HEK293 (cell line): ENCODE results near the gene ZNF121.
A peak's percentile ranks its signal among the peaks of the same experiment; 100 is the strongest.

Experiments
- GLI2 ChIP-seq: fragments of 450-650 bp; formaldehyde crosslinking; IDR thresholded peaks from 2 replicates; pipeline ENCODE4; 2017; ENCODE audit warnings: missing biosample characterization, missing genetic modification characterization, low read depth, borderline replicate concordance
- GLIS1 ChIP-seq: fragments of 450-650 bp; formaldehyde crosslinking; IDR thresholded peaks from 2 replicates; pipeline ENCODE4 v1.5.1; 2016; ENCODE audit warnings: missing biosample characterization, missing genetic modification characterization
- KLF10 ChIP-seq: fragments of 450-650 bp; IDR thresholded peaks from 2 replicates; pipeline ENCODE4 v1.5.1; 2018; ENCODE audit warnings: missing biosample characterization, mild to moderate bottlenecking, missing genetic modification characterization
- KLF8 ChIP-seq: fragments of 450-650 bp; formaldehyde crosslinking; IDR thresholded peaks from 2 replicates; pipeline ENCODE4 v1.5.1; 2016; ENCODE audit warnings: missing biosample characterization, missing genetic modification characterization
- MZF1 ChIP-seq: fragments of 450-650 bp; formaldehyde crosslinking; IDR thresholded peaks from 2 replicates; pipeline ENCODE4 v1.5.1; 2017; ENCODE audit warnings: missing biosample characterization, missing genetic modification characterization, borderline replicate concordance
- SETDB1 ChIP-seq: IDR thresholded peaks from one replicate; pipeline ENCODE4 v1.6.1; 2017; ENCODE audit warnings: mild to moderate bottlenecking, low read length, moderate library complexity, mixed read lengths; ENCODE audit not compliant: insufficient read length
- TRIM28 ChIP-seq: IDR thresholded peaks from 2 replicates; pipeline ENCODE4 v1.6.1; 2011; ENCODE audit warnings: low read length, control low read depth, borderline replicate concordance
- ZNF155 ChIP-seq: fragments of 450-650 bp; formaldehyde crosslinking; IDR thresholded peaks from 2 replicates; pipeline ENCODE4 v1.5.1; 2016; ENCODE audit warnings: missing biosample characterization, missing genetic modification characterization
- ZNF174 ChIP-seq: fragments of 450-650 bp; formaldehyde crosslinking; IDR thresholded peaks from 2 replicates; pipeline ENCODE4 v1.5.0; 2017; ENCODE audit warnings: missing biosample characterization, mild to moderate bottlenecking, missing genetic modification characterization
- ZNF19 ChIP-seq: fragments of 450-650 bp; formaldehyde crosslinking; IDR thresholded peaks from 2 replicates; pipeline ENCODE4; 2016; ENCODE audit warnings: missing biosample characterization, missing genetic modification characterization, low read depth
- ZNF214 ChIP-seq: fragments of 450-650 bp; formaldehyde crosslinking; IDR thresholded peaks from 2 replicates; pipeline ENCODE4 v1.5.1; 2017; ENCODE audit warnings: missing biosample characterization, mild to moderate bottlenecking, missing genetic modification characterization, borderline replicate concordance
- ZNF239 ChIP-seq: fragments of 450-650 bp; formaldehyde crosslinking; IDR thresholded peaks from 2 replicates; pipeline ENCODE4 v1.5.1; 2016; ENCODE audit warnings: missing biosample characterization, missing genetic modification characterization
- ZNF335 ChIP-seq: fragments of 450-650 bp; formaldehyde crosslinking; conservative IDR thresholded peaks from 2 replicates; pipeline ENCODE4 v1.5.1; 2016; ENCODE audit warnings: missing biosample characterization, missing genetic modification characterization
- ZNF341 ChIP-seq: fragments of 450-650 bp; formaldehyde crosslinking; IDR thresholded peaks from 2 replicates; pipeline ENCODE4; 2016; ENCODE audit warnings: low read depth, missing biosample characterization, missing genetic modification characterization
- ZNF37A ChIP-seq: fragments of 450-650 bp; IDR thresholded peaks from 2 replicates; pipeline ENCODE4 v1.5.1; 2018; ENCODE audit warnings: missing biosample characterization, missing genetic modification characterization
- ZNF423 ChIP-seq: fragments of 450-650 bp; formaldehyde crosslinking; IDR thresholded peaks from 2 replicates; pipeline ENCODE4 v1.5.1; 2016; ENCODE audit warnings: missing biosample characterization, missing genetic modification characterization
- ZNF501 ChIP-seq: fragments of 450-650 bp; formaldehyde crosslinking; IDR thresholded peaks from 2 replicates; pipeline ENCODE4 v1.5.1; 2016; ENCODE audit warnings: missing biosample characterization, missing genetic modification characterization
- ZNF521 ChIP-seq: fragments of 450-650 bp; formaldehyde crosslinking; IDR thresholded peaks from 2 replicates; pipeline ENCODE4 v1.5.1; 2017; ENCODE audit warnings: missing biosample characterization, mild to moderate bottlenecking, missing genetic modification characterization
- ZNF549 ChIP-seq: fragments of 450-650 bp; IDR thresholded peaks from 2 replicates; pipeline ENCODE4 v1.5.1; 2018; ENCODE audit warnings: missing biosample characterization, missing genetic modification characterization, mild to moderate bottlenecking, inconsistent platforms, moderate library complexity
- ZNF561 ChIP-seq: fragments of 450-650 bp; IDR thresholded peaks from 2 replicates; pipeline ENCODE4 v1.5.1; 2018; ENCODE audit warnings: missing biosample characterization, missing genetic modification characterization, borderline replicate concordance
- ZNF596 ChIP-seq: fragments of 450-650 bp; IDR thresholded peaks from 2 replicates; pipeline ENCODE4 v1.5.0; 2018; ENCODE audit warnings: missing biosample characterization, mild to moderate bottlenecking, missing genetic modification characterization, moderate library complexity
- ZNF621 ChIP-seq: fragments of 450-650 bp; formaldehyde crosslinking; IDR thresholded peaks from 2 replicates; pipeline ENCODE4 v1.5.1; 2017; ENCODE audit warnings: missing biosample characterization, missing genetic modification characterization
- ZNF830 ChIP-seq: fragments of 450-650 bp; IDR thresholded peaks from 2 replicates; pipeline ENCODE4 v1.5.0; 2018; ENCODE audit warnings: missing biosample characterization, missing genetic modification characterization, low read depth, mild to moderate bottlenecking, moderate library complexity
- TF ChIP-seq, protein P1 (sequence below): fragments of 450-650 bp; formaldehyde crosslinking; IDR thresholded peaks from 2 replicates; pipeline ENCODE4 v1.5.1; 2016; ENCODE audit warnings: missing biosample characterization, missing genetic modification characterization
- TF ChIP-seq, protein P2 (sequence below): fragments of 450-650 bp; formaldehyde crosslinking; IDR thresholded peaks from 2 replicates; pipeline ENCODE4 v1.5.1; 2016; ENCODE audit warnings: missing biosample characterization, missing genetic modification characterization
- TF ChIP-seq, protein P3 (sequence below): fragments of 450-650 bp; formaldehyde crosslinking; IDR thresholded peaks from 2 replicates; pipeline ENCODE4 v1.5.1; 2016; ENCODE audit warnings: missing biosample characterization, missing genetic modification characterization, low read depth
- TF ChIP-seq, protein P4 (sequence below): fragments of 450-650 bp; formaldehyde crosslinking; conservative IDR thresholded peaks from 2 replicates; pipeline ENCODE4 v1.5.1; 2016; ENCODE audit warnings: low read depth, missing biosample characterization, missing genetic modification characterization
- TF ChIP-seq, protein P5 (sequence below): fragments of 450-650 bp; formaldehyde crosslinking; IDR thresholded peaks from 2 replicates; pipeline ENCODE4 v1.5.1; 2016; ENCODE audit warnings: missing biosample characterization, missing genetic modification characterization

The ZNF121 gene

GRCh38 chr19:9538183-9539058, 45.9 kb downstream of the ZNF121 start, which contains the start of gene ZNF426 (continued):
- TF ChIP-seq, protein P1, sequence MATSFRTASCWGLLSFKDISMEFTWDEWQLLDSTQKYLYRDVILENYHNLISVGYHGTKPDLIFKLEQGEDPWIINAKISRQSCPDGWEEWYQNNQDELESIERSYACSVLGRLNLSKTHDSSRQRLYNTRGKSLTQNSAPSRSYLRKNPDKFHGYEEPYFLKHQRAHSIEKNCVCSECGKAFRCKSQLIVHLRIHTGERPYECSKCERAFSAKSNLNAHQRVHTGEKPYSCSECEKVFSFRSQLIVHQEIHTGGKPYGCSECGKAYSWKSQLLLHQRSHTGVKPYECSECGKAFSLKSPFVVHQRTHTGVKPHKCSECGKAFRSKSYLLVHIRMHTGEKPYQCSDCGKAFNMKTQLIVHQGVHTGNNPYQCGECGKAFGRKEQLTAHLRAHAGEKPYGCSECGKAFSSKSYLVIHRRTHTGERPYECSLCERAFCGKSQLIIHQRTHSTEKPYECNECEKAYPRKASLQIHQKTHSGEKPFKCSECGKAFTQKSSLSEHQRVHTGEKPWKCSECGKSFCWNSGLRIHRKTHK (tag by site-specific recombination): no peak
- TF ChIP-seq ZNF596 (tag by site-specific recombination) (no peak), ZNF239 (no peak), MZF1 (tag by site-specific recombination) (no peak), GLIS1 (tag by site-specific recombination) (peak; percentile 51), ZNF561 (tag by site-specific recombination) (peak; percentile 66; the same call in 1 of the 2 replicates), ZNF549 (tag by site-specific recombination) (no peak), ZNF830 (tag by site-specific recombination) (no peak), KLF8 (tag by site-specific recombination) (peak; percentile 51; the same call in 1 of the 2 replicates), SETDB1 (peak; percentile 56), GLI2 (tag by site-specific recombination) (no peak), ZNF621 (tag by site-specific recombination) (no peak), ZNF423 (tag by site-specific recombination) (no peak), TRIM28 (peak; percentile 70; the same call in 1 of the 2 replicates), ZNF341 (0 out of 2 replicates have a peak, but pooled peaks have one; percentile 24), ZNF521 (no peak), ZNF214 (no peak), ZNF501 (tag by site-specific recombination) (no peak), ZNF37A (tag by site-specific recombination) (no peak), ZNF19 (tag by site-specific recombination) (no peak), ZNF335 (peak; percentile 85), KLF10 (no peak), ZNF174 (no peak), ZNF155 (tag by site-specific recombination) (no peak)
- TF ChIP-seq, protein P2, sequence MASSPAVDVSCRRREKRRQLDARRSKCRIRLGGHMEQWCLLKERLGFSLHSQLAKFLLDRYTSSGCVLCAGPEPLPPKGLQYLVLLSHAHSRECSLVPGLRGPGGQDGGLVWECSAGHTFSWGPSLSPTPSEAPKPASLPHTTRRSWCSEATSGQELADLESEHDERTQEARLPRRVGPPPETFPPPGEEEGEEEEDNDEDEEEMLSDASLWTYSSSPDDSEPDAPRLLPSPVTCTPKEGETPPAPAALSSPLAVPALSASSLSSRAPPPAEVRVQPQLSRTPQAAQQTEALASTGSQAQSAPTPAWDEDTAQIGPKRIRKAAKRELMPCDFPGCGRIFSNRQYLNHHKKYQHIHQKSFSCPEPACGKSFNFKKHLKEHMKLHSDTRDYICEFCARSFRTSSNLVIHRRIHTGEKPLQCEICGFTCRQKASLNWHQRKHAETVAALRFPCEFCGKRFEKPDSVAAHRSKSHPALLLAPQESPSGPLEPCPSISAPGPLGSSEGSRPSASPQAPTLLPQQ (tag by site-specific recombination): peak; percentile 80
- TF ChIP-seq, protein P3, sequence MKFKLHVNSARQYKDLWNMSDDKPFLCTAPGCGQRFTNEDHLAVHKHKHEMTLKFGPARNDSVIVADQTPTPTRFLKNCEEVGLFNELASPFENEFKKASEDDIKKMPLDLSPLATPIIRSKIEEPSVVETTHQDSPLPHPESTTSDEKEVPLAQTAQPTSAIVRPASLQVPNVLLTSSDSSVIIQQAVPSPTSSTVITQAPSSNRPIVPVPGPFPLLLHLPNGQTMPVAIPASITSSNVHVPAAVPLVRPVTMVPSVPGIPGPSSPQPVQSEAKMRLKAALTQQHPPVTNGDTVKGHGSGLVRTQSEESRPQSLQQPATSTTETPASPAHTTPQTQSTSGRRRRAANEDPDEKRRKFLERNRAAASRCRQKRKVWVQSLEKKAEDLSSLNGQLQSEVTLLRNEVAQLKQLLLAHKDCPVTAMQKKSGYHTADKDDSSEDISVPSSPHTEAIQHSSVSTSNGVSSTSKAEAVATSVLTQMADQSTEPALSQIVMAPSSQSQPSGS (tag by site-specific recombination): peak; percentile 98
- TF ChIP-seq, protein P4, sequence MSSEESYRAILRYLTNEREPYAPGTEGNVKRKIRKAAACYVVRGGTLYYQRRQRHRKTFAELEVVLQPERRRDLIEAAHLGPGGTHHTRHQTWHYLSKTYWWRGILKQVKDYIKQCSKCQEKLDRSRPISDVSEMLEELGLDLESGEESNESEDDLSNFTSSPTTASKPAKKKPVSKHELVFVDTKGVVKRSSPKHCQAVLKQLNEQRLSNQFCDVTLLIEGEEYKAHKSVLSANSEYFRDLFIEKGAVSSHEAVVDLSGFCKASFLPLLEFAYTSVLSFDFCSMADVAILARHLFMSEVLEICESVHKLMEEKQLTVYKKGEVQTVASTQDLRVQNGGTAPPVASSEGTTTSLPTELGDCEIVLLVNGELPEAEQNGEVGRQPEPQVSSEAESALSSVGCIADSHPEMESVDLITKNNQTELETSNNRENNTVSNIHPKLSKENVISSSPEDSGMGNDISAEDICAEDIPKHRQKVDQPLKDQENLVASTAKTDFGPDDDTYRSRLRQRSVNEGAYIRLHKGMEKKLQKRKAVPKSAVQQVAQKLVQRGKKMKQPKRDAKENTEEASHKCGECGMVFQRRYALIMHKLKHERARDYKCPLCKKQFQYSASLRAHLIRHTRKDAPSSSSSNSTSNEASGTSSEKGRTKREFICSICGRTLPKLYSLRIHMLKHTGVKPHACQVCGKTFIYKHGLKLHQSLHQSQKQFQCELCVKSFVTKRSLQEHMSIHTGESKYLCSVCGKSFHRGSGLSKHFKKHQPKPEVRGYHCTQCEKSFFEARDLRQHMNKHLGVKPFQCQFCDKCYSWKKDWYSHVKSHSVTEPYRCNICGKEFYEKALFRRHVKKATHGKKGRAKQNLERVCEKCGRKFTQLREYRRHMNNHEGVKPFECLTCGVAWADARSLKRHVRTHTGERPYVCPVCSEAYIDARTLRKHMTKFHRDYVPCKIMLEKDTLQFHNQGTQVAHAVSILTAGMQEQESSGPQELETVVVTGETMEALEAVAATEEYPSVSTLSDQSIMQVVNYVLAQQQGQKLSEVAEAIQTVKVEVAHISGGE (tag by site-specific recombination): peak; percentile 17; the same call in 1 of the 2 replicates
- TF ChIP-seq, protein P5, sequence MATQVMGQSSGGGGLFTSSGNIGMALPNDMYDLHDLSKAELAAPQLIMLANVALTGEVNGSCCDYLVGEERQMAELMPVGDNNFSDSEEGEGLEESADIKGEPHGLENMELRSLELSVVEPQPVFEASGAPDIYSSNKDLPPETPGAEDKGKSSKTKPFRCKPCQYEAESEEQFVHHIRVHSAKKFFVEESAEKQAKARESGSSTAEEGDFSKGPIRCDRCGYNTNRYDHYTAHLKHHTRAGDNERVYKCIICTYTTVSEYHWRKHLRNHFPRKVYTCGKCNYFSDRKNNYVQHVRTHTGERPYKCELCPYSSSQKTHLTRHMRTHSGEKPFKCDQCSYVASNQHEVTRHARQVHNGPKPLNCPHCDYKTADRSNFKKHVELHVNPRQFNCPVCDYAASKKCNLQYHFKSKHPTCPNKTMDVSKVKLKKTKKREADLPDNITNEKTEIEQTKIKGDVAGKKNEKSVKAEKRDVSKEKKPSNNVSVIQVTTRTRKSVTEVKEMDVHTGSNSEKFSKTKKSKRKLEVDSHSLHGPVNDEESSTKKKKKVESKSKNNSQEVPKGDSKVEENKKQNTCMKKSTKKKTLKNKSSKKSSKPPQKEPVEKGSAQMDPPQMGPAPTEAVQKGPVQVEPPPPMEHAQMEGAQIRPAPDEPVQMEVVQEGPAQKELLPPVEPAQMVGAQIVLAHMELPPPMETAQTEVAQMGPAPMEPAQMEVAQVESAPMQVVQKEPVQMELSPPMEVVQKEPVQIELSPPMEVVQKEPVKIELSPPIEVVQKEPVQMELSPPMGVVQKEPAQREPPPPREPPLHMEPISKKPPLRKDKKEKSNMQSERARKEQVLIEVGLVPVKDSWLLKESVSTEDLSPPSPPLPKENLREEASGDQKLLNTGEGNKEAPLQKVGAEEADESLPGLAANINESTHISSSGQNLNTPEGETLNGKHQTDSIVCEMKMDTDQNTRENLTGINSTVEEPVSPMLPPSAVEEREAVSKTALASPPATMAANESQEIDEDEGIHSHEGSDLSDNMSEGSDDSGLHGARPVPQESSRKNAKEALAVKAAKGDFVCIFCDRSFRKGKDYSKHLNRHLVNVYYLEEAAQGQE: no peak
